ENCODE results near the gene CMTR1. TPM values are rescaled to one million over a fixed set of nuclear protein-coding genes. Genes with fewer than 3 reads are reported as not detected.

Gene CMTR1
- total and polyA plus RNA-seq, 9 donors, result 18.7 to 45.0 (median 38.4) TPM

DNA sequence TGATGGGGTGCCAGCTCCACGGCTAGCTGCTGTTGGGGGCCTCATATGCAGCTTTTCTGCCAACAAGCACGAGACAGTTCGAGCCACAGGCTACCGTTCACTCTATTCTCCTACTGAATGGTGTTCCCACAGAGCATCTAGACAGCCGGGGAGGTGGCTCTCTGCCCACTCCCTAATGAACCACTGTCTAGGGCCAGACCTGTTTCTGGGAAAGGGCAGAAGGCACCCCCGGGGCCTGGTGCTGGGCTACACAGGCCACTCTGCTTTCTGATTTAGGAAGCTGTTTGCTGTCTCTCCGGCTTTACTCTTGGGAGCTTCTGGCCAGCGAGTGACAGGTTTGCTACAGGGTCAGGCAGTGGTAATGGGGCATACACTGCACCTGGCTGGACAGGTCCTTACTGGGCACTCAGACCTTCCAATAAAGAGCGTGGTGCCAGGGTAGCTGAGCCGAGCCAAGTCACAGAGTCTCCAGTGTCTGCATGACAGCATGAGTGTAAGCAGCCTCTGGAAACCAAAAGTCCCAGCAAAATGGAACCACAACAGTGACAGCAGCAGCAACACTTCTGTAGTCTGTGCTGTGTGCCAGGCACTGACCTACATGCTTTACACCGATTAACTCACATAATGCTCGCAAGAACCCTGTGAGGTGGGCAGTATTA is 58.3 kb downstream of the CMTR1 start:
- Histone ChIP-seq H3K4me3 (no peak overlapping the region), H3K27ac (no peak overlapping the region), H3K4me1 (ENCODE audit: insufficient read depth) (peaks cover 5% of the 10 kb centered on the region), H3K9me3 (no peaks in the 10 kb centered on the region), H3K36me3 (no peaks in the 10 kb centered on the region), H3K27me3 (no peaks in the 10 kb centered on the region)
- WGBS, 3 donors, result 61 to 76% (median 73%) methylated on average over 12 of the region's 12 CpGs
- peak in 1 of 5 donors; percentile 21 for DNase-seq
- intact Hi-C loops (cut with DNase I), result loop anchor here in 1 of 4 donors (5.0 kb wide), 1 partner anchor 201 kb away; no protein-coding TSS in a partner anchor
- TF ChIP-seq POLR2A (IDR thresholded peaks at IDR 0.05), result no peak
- TF ChIP-seq, protein P1, sequence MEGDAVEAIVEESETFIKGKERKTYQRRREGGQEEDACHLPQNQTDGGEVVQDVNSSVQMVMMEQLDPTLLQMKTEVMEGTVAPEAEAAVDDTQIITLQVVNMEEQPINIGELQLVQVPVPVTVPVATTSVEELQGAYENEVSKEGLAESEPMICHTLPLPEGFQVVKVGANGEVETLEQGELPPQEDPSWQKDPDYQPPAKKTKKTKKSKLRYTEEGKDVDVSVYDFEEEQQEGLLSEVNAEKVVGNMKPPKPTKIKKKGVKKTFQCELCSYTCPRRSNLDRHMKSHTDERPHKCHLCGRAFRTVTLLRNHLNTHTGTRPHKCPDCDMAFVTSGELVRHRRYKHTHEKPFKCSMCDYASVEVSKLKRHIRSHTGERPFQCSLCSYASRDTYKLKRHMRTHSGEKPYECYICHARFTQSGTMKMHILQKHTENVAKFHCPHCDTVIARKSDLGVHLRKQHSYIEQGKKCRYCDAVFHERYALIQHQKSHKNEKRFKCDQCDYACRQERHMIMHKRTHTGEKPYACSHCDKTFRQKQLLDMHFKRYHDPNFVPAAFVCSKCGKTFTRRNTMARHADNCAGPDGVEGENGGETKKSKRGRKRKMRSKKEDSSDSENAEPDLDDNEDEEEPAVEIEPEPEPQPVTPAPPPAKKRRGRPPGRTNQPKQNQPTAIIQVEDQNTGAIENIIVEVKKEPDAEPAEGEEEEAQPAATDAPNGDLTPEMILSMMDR (IDR thresholded peaks at IDR 0.05), result no peak

DNA sequence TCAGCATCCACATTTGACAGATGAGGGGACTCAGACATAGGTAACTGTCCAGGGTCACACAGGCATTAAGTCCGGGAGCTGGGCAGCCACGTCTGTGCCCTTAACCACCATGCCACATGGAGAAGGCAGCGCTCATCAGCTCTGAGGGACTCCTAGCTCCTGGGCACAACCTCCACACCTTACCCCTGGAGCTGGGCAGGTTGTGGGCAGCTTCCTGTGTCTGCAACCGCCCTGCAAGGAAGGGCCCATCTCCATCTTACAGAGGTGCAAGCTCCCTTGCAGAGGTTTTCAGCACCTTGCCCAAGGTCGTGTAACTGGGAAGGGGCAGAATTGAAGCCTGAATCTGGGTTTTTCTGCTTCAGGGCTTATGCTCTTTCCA is 58.8 kb downstream of the CMTR1 start:
- intact Hi-C loops (cut with DNase I), result loop anchor here in 1 of 4 donors (5.0 kb wide), 1 partner anchor 200 kb away; no protein-coding TSS in a partner anchor
- Histone ChIP-seq H3K4me3 (no peak overlapping the region), H3K36me3 (no peaks in the 10 kb centered on the region), H3K9me3 (no peaks in the 10 kb centered on the region), H3K27me3 (no peaks in the 10 kb centered on the region), H3K4me1 (ENCODE audit: insufficient read depth) (peaks cover 5% of the 10 kb centered on the region), H3K27ac (no peak overlapping the region)
- 79 to 88% (median 88%) methylated on average over 5 of the region's 5 CpGs for WGBS, 3 donors
- DNase-seq, result peak in 1 of 5 donors; percentile 5
- TF ChIP-seq EP300 (IDR thresholded peaks at IDR 0.05), result no peak
- TF ChIP-seq, protein P1 (IDR thresholded peaks at IDR 0.05), result no peak
- no peak for TF ChIP-seq POLR2A (IDR thresholded peaks at IDR 0.05)

DNA sequence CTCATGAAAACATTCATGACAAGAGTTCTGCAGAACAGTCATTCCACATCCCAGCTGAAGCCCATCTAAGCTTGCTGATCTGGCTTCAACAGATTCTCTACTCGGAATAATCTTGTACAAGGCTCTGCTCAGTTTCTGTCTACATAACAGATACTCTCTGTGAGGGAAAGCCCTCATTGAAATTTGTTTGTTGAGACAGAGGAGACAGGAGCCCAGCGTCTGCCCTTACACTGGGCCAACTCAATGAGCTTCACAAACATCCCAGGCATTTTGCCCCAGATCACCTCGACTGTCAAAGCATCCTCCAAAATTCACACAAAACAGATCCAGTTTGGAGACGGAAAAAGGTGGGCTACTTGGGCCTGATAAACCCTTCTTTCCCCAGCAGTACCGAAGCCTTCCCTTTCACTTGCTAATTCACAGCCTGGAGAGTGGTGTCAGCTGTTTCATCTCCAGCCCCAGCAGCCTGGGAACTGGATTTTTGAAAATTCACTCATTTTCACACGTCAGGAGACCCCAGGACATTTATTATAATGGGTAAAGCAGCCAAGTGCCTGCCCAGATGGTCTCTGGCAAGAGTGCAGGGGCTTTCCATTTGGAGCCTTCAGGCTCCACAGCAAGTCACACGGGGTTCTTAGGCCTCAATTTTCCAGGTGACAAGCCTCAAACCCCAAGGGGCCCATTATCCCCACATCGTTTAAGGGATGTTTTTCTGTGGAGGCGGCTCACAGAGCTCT is 59.4 kb downstream of the CMTR1 start:
- Histone ChIP-seq H3K9me3 (no peaks in the 10 kb centered on the region), H3K4me3 (no peak overlapping the region), H3K27me3 (no peaks in the 10 kb centered on the region), H3K36me3 (no peaks in the 10 kb centered on the region), H3K27ac (no peak overlapping the region), H3K4me1 (ENCODE audit: insufficient read depth) (peaks cover 5% of the 10 kb centered on the region)
- no peak for DNase-seq
- intact Hi-C loops (cut with DNase I), result loop anchor here in 1 of 4 donors (5.0 kb wide), 1 partner anchor 200 kb away; no protein-coding TSS in a partner anchor
- WGBS, 3 donors, result 32 to 37% (median 33%) methylated on average over 9 of the region's 9 CpGs
- TF ChIP-seq EP300 (IDR thresholded peaks at IDR 0.05) (no peak), POLR2A (IDR thresholded peaks at IDR 0.05) (no peak)
- TF ChIP-seq, protein P1 (IDR thresholded peaks at IDR 0.05), result no peak

DNA sequence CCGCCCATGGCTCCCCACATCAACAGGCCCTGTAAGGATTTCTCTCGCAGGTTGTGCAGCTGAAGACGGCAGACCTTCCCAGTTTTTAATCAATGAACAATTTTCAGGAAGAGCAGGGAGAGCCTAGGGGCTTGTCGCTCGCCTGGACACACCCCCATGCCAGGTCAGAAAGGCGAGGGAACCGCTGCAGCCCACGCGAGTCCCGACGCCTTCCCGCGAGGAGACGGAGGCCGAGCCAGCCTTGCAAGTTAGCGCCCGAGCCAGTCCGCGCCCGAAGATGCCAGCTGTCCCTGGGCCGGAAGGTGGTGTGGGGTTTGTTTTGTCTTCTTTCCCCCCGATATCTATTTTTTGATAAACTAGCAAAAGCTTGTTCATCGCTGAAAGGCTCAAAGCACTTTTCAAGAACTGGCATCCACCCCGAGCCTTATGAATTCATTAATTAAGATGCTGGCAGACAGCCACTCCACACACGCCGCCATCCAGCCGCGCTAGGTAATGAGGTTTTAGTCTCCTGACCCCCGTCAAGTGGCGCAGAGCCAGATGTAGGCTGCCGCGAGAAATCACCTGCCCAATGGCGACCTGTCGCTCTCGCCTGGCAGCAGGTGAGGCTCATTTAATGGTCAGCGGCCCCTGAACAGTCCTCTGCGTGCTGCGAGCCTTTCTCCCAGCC is 60.1 kb downstream of the CMTR1 start:
- intact Hi-C loops (cut with DNase I), result loop anchor here in 1 of 4 donors (5.0 kb wide), 1 partner anchor 199 kb away; no protein-coding TSS in a partner anchor
- no peak overlapping the region for H3K4me3 ChIP-seq
- 19 to 41% (median 20%) methylated on average over 37 to 38 of the region's 38 CpGs for WGBS, 3 donors
- H3K27me3 ChIP-seq, result no peaks in the 10 kb centered on the region
- no peak for TF ChIP-seq EP300 (IDR thresholded peaks at IDR 0.05)
- no peak for TF ChIP-seq POLR2A (IDR thresholded peaks at IDR 0.05)
- TF ChIP-seq, protein P1 (IDR thresholded peaks at IDR 0.05), result no peak
- DNase-seq, result peak in 4 of 5 donors; percentile 26 to 55 (median 37)
- no peaks in the 10 kb centered on the region for H3K9me3 ChIP-seq
- H3K27ac ChIP-seq, result no peak overlapping the region
- H3K4me1 ChIP-seq (ENCODE audit: insufficient read depth), result peaks cover 5% of the 10 kb centered on the region
- no peaks in the 10 kb centered on the region for H3K36me3 ChIP-seq

All from ovary (tissue), 9 donors.